PC-3 (cell line): Measurements from ENCODE around the gene OLFM2.

Source experiments
- EZH2phosphoT487 ChIP-seq: fragments of 300-600 bp; sonication (generic); IDR thresholded peaks from 2 replicates; pipeline ENCODE4 v1.6.1; 2018; ENCODE audit warnings: mild to moderate bottlenecking, antibody characterized with exemption, low read length, borderline replicate concordance
- TF ChIP-seq, protein P1 (sequence below): fragments of 300-600 bp; sonication (generic); conservative IDR thresholded peaks from 2 replicates; pipeline ENCODE4 v1.5.1; 2017; ENCODE audit warnings: antibody characterized with exemption, low read depth, mild to moderate bottlenecking, low read length

DNA sequence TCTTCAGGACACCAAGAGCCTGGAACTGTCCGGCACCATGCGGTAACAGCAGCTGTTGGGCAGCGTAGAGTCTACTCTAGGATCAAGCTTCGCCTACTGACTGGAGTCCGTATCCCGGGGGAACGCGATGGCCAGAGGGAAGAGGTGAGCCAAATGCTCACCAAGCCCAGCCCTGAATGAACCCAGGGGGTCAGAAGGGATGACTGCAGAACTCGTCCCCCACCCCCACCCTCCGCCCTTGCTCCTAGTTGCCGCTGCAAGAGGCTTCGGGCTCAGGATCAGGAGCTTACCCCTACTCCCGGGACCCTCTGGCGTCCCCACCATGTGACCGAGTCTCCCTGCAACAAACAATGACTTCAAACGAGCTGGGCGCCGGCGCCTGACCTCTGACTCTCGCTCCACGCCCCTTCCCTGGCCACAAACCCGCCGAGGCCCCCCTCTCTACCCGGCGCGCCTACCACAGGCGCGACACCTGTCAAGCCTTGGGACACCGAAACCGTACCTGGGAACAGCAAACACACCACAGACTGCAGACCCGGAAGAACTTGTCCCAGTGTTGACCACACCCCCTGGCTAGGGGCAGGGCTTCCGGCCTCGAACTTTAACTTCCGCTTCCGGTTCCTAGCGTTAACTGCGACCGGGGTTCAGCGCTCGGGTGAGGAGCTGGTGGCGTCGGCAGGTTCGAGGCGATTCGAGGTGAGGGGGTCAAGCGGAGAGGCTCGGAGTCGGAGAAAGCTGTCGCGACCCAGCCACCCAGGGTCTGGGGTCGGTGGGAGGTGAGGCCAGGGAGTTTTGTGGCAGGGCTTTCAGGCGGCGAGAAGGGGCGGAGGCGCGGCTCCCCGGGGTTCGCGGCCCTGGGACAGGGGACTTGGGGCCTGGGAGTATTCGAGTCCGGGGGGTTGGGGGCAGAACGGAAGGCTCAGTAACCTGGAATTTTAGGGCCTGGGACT lies 108.8 kb downstream of the OLFM2 start, which contains the start of gene UBL5:
- TF ChIP-seq, protein P1, sequence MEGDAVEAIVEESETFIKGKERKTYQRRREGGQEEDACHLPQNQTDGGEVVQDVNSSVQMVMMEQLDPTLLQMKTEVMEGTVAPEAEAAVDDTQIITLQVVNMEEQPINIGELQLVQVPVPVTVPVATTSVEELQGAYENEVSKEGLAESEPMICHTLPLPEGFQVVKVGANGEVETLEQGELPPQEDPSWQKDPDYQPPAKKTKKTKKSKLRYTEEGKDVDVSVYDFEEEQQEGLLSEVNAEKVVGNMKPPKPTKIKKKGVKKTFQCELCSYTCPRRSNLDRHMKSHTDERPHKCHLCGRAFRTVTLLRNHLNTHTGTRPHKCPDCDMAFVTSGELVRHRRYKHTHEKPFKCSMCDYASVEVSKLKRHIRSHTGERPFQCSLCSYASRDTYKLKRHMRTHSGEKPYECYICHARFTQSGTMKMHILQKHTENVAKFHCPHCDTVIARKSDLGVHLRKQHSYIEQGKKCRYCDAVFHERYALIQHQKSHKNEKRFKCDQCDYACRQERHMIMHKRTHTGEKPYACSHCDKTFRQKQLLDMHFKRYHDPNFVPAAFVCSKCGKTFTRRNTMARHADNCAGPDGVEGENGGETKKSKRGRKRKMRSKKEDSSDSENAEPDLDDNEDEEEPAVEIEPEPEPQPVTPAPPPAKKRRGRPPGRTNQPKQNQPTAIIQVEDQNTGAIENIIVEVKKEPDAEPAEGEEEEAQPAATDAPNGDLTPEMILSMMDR, result no peak
- no peak for TF ChIP-seq EZH2phosphoT487
